ENCODE results near the gene IPCEF1. TPM values are rescaled to one million over a fixed set of nuclear protein-coding genes. Genes with fewer than 3 reads are reported as not detected.
A peak's percentile ranks its signal among the peaks of the same experiment; 100 is the strongest.

Gene IPCEF1
- total RNA-seq, 1 donor from 2014 or later: 29.5 TPM

- no peak for DNase-seq
Observed at GRCh38 chr6:154157082-154157481, 199.5 kb downstream of the IPCEF1 start.

- no peak for DNase-seq
Observed at GRCh38 chr6:154156135-154156896, 200.3 kb downstream of the IPCEF1 start.

DNA sequence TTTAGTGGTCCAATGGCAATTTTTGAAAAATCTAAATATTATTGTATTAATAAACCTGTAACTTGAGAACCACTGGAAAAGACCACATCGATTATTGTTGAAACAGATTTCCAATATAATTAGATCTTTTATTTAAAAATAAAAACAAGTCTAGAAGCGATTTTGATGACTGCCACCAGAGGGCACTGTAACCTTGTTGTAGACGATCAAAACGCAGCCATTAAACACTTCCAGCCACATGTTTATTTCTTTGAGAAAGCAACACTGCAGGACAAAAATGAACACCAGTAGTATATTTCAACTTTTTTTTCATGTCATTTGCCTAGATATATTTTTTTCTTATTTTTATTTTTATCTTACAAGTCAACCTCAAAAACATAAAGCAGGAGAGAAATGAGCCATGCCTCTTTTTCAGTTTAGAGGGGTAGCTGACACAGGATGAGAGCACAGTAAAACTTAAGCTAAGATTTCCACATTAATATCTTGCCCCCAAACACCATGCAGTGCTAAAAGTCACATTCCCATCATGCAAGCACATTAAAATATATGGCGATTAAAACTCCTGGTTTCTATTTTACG, 202.1 kb downstream of the IPCEF1 start:
- DNase-seq: peak; percentile 34

- no peak for DNase-seq
Observed at GRCh38 chr6:154143753-154144152, 212.8 kb downstream of the IPCEF1 start.

DNA sequence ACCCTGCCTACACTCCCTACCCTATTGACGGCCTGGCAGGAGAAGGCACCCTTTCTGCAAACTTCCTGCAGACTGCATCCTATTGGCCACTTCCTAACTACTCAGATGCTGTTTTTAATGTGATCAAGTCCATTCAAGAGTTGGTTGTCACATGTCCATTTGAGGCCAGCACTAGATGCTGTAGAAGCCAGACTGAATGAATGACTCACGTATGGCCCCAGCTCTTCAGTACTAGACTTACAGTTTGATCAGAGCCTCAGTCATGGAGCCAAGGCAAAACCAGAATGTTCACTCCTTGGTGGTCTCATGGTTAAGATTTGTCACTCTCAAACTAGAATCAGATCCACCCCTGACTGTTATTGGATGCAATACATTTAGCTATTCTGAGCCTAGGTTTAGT, 215.9 kb downstream of the IPCEF1 start:
- no peak for DNase-seq

DNA sequence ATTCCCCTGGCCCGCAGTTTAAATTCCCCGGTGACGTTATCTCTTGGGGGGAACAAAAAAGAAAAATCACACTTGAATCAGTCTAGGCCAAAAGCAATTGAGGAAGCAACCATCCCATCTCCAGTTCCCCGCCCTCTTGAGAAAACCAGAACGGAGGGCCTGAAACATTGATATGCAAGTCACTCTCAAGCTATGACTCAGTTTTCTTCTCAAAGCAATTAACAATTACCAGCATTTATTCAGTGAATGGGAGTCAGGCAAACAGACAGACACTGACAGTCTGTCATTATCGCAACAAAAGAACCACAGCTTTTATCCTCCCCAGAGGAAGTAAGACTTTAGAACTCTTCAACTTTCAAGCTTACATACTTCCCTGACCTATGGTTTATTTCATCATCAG, 216.7 kb downstream of the IPCEF1 start:
- DNase-seq: no peak

DNA sequence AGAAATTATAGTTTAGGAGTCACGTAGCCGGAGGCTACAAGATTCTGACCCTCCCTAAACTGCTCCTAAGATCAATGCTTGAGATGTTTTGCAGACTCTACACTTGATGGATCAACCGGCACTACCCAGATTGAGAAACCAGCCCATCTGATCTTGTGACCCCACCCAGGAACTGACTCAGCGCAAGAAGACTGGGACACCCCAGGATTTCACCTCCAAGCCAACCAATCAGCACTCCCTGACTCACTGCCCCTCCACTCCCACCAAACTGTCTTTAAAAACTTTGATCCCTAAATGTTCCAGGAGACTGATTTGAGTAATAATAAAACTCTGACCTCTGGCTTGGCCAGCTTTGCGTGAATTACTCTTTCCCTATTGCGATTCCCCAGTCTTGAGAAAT, 217.8 kb downstream of the IPCEF1 start:
- DNase-seq: no peak

DNA sequence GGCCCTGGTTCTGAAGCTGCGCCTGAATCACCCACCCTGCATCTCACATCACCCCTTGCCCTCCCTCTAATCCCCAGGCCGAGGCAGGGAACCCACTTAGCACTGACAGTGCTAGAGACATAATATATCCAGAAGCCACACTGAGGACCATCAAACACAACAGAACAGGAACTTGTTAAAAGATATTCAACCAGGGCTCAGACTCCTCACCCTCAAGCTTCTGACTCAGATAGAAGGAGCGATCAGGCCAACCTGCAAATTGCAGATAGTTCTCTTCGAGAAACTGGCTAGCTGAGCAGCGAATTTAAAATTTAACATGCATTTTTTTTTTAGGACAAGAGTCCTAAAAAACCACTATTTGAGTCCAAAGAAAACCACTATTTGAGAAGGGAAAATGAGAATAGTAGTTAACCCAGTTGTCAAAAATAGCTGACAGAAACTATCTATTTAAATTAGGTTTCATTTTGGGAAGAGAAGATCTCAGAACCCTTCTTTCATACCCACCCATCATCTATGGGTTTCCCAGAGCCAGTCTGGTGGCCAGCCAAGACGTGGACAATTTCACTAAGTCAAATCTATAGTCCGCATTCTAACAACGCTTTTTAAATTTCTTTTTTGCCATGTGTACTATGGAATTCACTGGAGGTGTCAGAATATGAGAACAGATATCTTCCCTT, 222.0 kb downstream of the IPCEF1 start:
- DNase-seq: no peak

- no peak for DNase-seq
Observed at GRCh38 chr6:154127657-154128056, 228.9 kb downstream of the IPCEF1 start.

GRCh38 chr6:154125421-154125820, 231.2 kb downstream of the IPCEF1 start:
- DNase-seq: no peak

- DNase-seq: no peak
Observed at GRCh38 chr6:154123155-154123956, 233.2 kb downstream of the IPCEF1 start.

GRCh38 chr6:154122195-154122925, 234.2 kb downstream of the IPCEF1 start:
- no peak for DNase-seq

GRCh38 chr6:154117485-154117884, 239.1 kb downstream of the IPCEF1 start:
- DNase-seq: no peak

GRCh38 chr6:154113392-154113791, 243.2 kb downstream of the IPCEF1 start:
- DNase-seq: no peak

- DNase-seq: no peak
Observed at GRCh38 chr6:154112181-154112809, 244.3 kb downstream of the IPCEF1 start.

- DNase-seq: no peak
Observed at GRCh38 chr6:154111025-154111424, 245.6 kb downstream of the IPCEF1 start.

- no peak for DNase-seq
Observed at GRCh38 chr6:154106251-154106650, 250.4 kb downstream of the IPCEF1 start.

Data from occipital lobe (tissue), 2 donors.